ENCODE data around the gene CAB39L. TPM values are rescaled to one million over a fixed set of nuclear protein-coding genes. Genes with fewer than 3 reads are reported as not detected.
A peak's percentile ranks its signal among the peaks of the same experiment; 100 is the strongest.

The CAB39L gene
- total and polyA plus RNA-seq, 9 of the 15 experiments (the other 6 are each of a cell fraction or from before 2014, with no cell fraction given): 1.1 to 4.2 (median 2.6) TPM

DNA sequence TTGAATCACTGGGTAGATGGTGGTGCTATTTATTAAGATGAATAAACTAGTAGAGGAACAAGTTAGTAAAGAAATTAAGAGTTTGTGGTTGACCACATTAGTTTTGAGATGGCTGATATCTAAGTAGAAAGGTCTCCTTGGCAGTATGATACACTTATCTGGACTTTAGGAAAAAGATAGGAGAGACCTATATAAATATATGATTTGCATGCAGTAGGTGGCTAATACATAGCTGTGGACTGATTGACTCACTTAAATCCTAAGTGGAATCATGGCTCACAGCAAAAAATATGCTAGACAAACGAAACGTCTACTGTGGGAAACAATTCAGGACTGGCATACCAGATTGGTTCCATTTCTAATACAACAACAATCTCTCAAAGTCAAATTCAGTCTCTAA, 92.0 kb downstream of the CAB39L start:
- no peaks in the 10 kb centered on the region for H3K79me2 ChIP-seq (ENCODE audit: control insufficient read depth, insufficient read depth, low read length)
- ChIA-PET CTCF (ENCODE audit: low intra/inter-chr PET ratio) (no interaction called here), POLR2A (no interaction called here)
- H3K9me1 ChIP-seq (ENCODE audit: control insufficient read depth, insufficient read depth, low read length): no peaks in the 10 kb centered on the region
- no peak for FAIRE-seq
- 6% methylated on average over 2 of the region's 2 CpGs for WGBS (ENCODE audit: insufficient coverage, low coverage, missing lambda C conversion rate)
- H3K4me1 ChIP-seq (replicated peaks in 1 of 2; ENCODE audit: control insufficient read depth in 2 of 2, insufficient read depth in 2 of 2, low read length in 2 of 2): no peaks in the 10 kb centered on the region; a peak in 1 of 5 replicates
- no TSS peak for BruUV-seq (replicated peaks)
- H4K20me1 ChIP-seq (replicated peaks; ENCODE audit: control insufficient read depth, insufficient read depth, low read length): no peaks in the 10 kb centered on the region
- H3K27ac ChIP-seq (ENCODE audit: extremely low read depth, low read depth, low read length): no peak overlapping the region
- TF ChIP-seq NONO (IDR thresholded peaks at IDR 0.05; ENCODE audit: low read depth in 2 of 2, low read length in 1 of 2): no peak
- no peak for TF ChIP-seq MCM7 (IDR thresholded peaks at IDR 0.05)
- TF ChIP-seq, protein P1, sequence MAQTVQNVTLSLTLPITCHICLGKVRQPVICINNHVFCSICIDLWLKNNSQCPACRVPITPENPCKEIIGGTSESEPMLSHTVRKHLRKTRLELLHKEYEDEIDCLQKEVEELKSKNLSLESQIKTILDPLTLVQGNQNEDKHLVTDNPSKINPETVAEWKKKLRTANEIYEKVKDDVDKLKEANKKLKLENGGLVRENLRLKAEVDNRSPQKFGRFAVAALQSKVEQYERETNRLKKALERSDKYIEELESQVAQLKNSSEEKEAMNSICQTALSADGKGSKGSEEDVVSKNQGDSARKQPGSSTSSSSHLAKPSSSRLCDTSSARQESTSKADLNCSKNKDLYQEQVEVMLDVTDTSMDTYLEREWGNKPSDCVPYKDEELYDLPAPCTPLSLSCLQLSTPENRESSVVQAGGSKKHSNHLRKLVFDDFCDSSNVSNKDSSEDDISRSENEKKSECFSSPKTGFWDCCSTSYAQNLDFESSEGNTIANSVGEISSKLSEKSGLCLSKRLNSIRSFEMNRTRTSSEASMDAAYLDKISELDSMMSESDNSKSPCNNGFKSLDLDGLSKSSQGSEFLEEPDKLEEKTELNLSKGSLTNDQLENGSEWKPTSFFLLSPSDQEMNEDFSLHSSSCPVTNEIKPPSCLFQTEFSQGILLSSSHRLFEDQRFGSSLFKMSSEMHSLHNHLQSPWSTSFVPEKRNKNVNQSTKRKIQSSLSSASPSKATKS (CRISPR knock-in tag; IDR thresholded peaks at IDR 0.05): no peak
- no peak for TF ChIP-seq JUNB (CRISPR knock-in tag; conservative IDR thresholded peaks at IDR 0.05)
- TF ChIP-seq TBL1XR1 (IDR thresholded peaks at IDR 0.05; ENCODE audit: low read length in 2 of 2): no peak
- TF ChIP-seq PRPF4 (IDR thresholded peaks at IDR 0.05; ENCODE audit: insufficient read depth, low read depth, low read length, poor library complexity, severe bottlenecking): no peak
- TF ChIP-seq, protein P2, sequence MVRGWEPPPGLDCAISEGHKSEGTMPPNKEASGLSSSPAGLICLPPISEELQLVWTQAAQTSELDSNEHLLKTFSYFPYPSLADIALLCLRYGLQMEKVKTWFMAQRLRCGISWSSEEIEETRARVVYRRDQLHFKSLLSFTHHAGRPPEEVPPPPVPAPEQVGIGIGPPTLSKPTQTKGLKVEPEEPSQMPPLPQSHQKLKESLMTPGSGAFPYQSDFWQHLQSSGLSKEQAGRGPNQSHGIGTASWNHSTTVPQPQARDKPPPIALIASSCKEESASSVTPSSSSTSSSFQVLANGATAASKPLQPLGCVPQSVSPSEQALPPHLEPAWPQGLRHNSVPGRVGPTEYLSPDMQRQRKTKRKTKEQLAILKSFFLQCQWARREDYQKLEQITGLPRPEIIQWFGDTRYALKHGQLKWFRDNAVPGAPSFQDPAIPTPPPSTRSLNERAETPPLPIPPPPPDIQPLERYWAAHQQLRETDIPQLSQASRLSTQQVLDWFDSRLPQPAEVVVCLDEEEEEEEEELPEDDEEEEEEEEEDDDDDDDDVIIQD (CRISPR knock-in tag; IDR thresholded peaks at IDR 0.05): no peak
- TF ChIP-seq NBN (IDR thresholded peaks at IDR 0.05; ENCODE audit: low read depth): no peak
- TF ChIP-seq ZNF717 (CRISPR knock-in tag; IDR thresholded peaks at IDR 0.05): no peak
- TF ChIP-seq, protein P3, sequence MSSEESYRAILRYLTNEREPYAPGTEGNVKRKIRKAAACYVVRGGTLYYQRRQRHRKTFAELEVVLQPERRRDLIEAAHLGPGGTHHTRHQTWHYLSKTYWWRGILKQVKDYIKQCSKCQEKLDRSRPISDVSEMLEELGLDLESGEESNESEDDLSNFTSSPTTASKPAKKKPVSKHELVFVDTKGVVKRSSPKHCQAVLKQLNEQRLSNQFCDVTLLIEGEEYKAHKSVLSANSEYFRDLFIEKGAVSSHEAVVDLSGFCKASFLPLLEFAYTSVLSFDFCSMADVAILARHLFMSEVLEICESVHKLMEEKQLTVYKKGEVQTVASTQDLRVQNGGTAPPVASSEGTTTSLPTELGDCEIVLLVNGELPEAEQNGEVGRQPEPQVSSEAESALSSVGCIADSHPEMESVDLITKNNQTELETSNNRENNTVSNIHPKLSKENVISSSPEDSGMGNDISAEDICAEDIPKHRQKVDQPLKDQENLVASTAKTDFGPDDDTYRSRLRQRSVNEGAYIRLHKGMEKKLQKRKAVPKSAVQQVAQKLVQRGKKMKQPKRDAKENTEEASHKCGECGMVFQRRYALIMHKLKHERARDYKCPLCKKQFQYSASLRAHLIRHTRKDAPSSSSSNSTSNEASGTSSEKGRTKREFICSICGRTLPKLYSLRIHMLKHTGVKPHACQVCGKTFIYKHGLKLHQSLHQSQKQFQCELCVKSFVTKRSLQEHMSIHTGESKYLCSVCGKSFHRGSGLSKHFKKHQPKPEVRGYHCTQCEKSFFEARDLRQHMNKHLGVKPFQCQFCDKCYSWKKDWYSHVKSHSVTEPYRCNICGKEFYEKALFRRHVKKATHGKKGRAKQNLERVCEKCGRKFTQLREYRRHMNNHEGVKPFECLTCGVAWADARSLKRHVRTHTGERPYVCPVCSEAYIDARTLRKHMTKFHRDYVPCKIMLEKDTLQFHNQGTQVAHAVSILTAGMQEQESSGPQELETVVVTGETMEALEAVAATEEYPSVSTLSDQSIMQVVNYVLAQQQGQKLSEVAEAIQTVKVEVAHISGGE (CRISPR knock-in tag; IDR thresholded peaks at IDR 0.05): no peak
- no peak for TF ChIP-seq TSC22D4 (tag; IDR thresholded peaks at IDR 0.05)
- no peak for TF ChIP-seq ZKSCAN8 (CRISPR knock-in tag; IDR thresholded peaks at IDR 0.05)
- TF ChIP-seq POLR3G (IDR thresholded peaks at IDR 0.05; ENCODE audit: extremely low read depth, insufficient read length, insufficient replicate concordance): no peak
- intact Hi-C loops (cut with micrococcal nuclease): no loop called here
- no peak overlapping the region for H3K9ac ChIP-seq (ENCODE audit: insufficient read depth in 1 of 2, low read depth in 2 of 2, low read length in 2 of 2)
- DNase-seq (ENCODE audit: extremely low read depth in 1 of 4, low spot score in 3 of 4): no peak
- 0 out of 2 replicates have a peak overlapping the region, but pooled peaks have one; percentile 63 for H2AFZ ChIP-seq (ENCODE audit: low read depth, low read length)
- in situ Hi-C loops (cut with MboI): no loop called here
- H3K27me3 ChIP-seq (ENCODE audit: control insufficient read depth in 2 of 2, insufficient read depth in 2 of 2, low read length in 2 of 2): no peaks in the 10 kb centered on the region
- no peaks in the 10 kb centered on the region for H3K36me3 ChIP-seq (ENCODE audit: control insufficient read depth, insufficient read depth, low read length)
- no peak for ATAC-seq
- no peaks in the 10 kb centered on the region for H3K9me3 ChIP-seq (replicated peaks; ENCODE audit: control insufficient read depth, insufficient read depth, low read depth, low read length)
- H3K4me2 ChIP-seq (ENCODE audit: insufficient read depth, low read length): no peak overlapping the region
- no peak overlapping the region for H3K4me3 ChIP-seq

Data from K562 (cell line).